ENCODE results near the gene GNGT2.
"Not testable (repeated sequence)": the region's sequence is repeated elsewhere in the genome, so short reads cannot be mapped to it uniquely, and the experiment has no call there.

GNGT2 gene

GRCh38 chr17:49203796-49204195 is 6.6 kb downstream of the GNGT2 start:
- no peak for DNase-seq

- DNase-seq = no peak
These were observed 8.9 kb downstream of the GNGT2 start for GRCh38 chr17:49201481-49201927.

GRCh38 chr17:49200423-49201083 is 9.8 kb downstream of the GNGT2 start:
- DNase-seq = no peak

- DNase-seq = no peak
These were observed 12.2 kb downstream of the GNGT2 start for GRCh38 chr17:49198211-49198610.

GRCh38 chr17:49197346-49197998 is 12.9 kb downstream of the GNGT2 start:
- no peak for DNase-seq

GRCh38 chr17:49196520-49196919 is 13.9 kb downstream of the GNGT2 start:
- no peak for DNase-seq

GRCh38 chr17:49195751-49196150 is 14.6 kb downstream of the GNGT2 start:
- DNase-seq = no peak

- no peak for DNase-seq
These were observed 16.1 kb downstream of the GNGT2 start for GRCh38 chr17:49194297-49194607.

GRCh38 chr17:49193513-49194296 is 16.7 kb downstream of the GNGT2 start:
- peak; percentile 26 for DNase-seq

GRCh38 chr17:49191917-49192741 is 18.2 kb downstream of the GNGT2 start:
- peak; percentile 90 for DNase-seq

GRCh38 chr17:49191409-49191916 is 18.9 kb downstream of the GNGT2 start:
- no peak for DNase-seq

- DNase-seq = no peak
These were observed 19.4 kb downstream of the GNGT2 start for GRCh38 chr17:49190932-49191331.

- no peak for DNase-seq
These were observed 23.1 kb downstream of the GNGT2 start for GRCh38 chr17:49187301-49187700.

GRCh38 chr17:49185381-49185780 is 25.0 kb downstream of the GNGT2 start:
- DNase-seq = not testable (repeated sequence)

GRCh38 chr17:49184522-49184921 is 25.9 kb downstream of the GNGT2 start:
- not testable (repeated sequence) for DNase-seq

- no peak for DNase-seq
These were observed 26.6 kb downstream of the GNGT2 start for GRCh38 chr17:49183801-49184200.

- DNase-seq = no peak
These were observed 27.0 kb downstream of the GNGT2 start for GRCh38 chr17:49183341-49183740.

- DNase-seq = no peak
These were observed 29.3 kb downstream of the GNGT2 start for GRCh38 chr17:49180998-49181635.

GRCh38 chr17:49180303-49180702 is 30.1 kb downstream of the GNGT2 start:
- peak; percentile 69 for DNase-seq

- DNase-seq = not testable (repeated sequence)
These were observed 34.4 kb downstream of the GNGT2 start for GRCh38 chr17:49175978-49176377.

GRCh38 chr17:49170711-49171110 is 39.7 kb downstream of the GNGT2 start:
- DNase-seq = not testable (repeated sequence)

- DNase-seq = no peak
These were observed 40.2 kb downstream of the GNGT2 start for GRCh38 chr17:49170216-49170615.
